B cell (primary cell): Measurements from ENCODE around the gene CACHD1. TPM values are rescaled to one million over a fixed set of nuclear protein-coding genes. Genes with fewer than 3 reads are reported as not detected.
"Not testable (repeated sequence)": the region's sequence is repeated elsewhere in the genome, so short reads cannot be mapped to it uniquely, and the experiment has no call there.

Experiments
- ATAC-seq: fragments of 200-7000 bp; cut with Tn5 transposase; one replicate; pipeline ENCODE4 v1.10.0; 2021; ENCODE audit warnings: low read depth, mild to moderate bottlenecking, moderate number of reproducible peaks, moderate library complexity
- CTCF ChIA-PET: fragments of 350-600 bp; sonication (Branson Sonifier 250); formaldehyde crosslinking; loops from one replicate; lab custom pipeline; 2021; ENCODE audit warnings: antibody characterized with exemption, inconsistent platforms; lab: Charles Lee
- POLR2A ChIA-PET: fragments of 350-600 bp; sonication (Branson Sonifier 250); formaldehyde crosslinking; loops from one replicate; lab custom pipeline; 2021; ENCODE audit warnings: antibody characterized with exemption; lab: Charles Lee
- DNase-seq: peaks from one replicate; pipeline ENCODE4 v3.0.0; 2013
- H2AFZ ChIP-seq: 2 replicates; pipeline ENCODE4 v1.6.1; 2012; ENCODE audit warnings: mild to moderate bottlenecking, low read depth, low read length; ENCODE audit not compliant: insufficient read depth, poor library complexity, severe bottlenecking
- H3K27ac ChIP-seq, 2 donors: 1 replicate in 1 of 2; 2 replicates in 1 of 2; pipeline ENCODE4 v1.5.1; 2012 to 2013; ENCODE audit warnings: low read length in 2 of 2, mild to moderate bottlenecking in 2 of 2, moderate library complexity in 1 of 2
- H3K27me3 ChIP-seq, 4 experiments: fragments of 200-600 bp in 1 of 4; sonication (generic) in 1 of 4; replicated peaks in 1 of 4; 1 replicate in 2 of 4; 2 replicates in 2 of 4; pipeline versions ENCODE4 v1.6.1 to v1.7.0; 2013 to 2016; ENCODE audit warnings: low read length in 3 of 4, mild to moderate bottlenecking in 2 of 4, mixed read lengths in 1 of 4, moderate library complexity in 1 of 4; ENCODE audit not compliant: insufficient read depth in 4 of 4, control insufficient read depth in 3 of 4; ENCODE audit errors: control extremely low read depth in 1 of 4
- H3K36me3 ChIP-seq, 2 experiments: replicated peaks in 1 of 2; 1 replicate in 1 of 2; 2 replicates in 1 of 2; pipeline versions ENCODE4 v1.6.1 to v1.7.1; 2013; ENCODE audit warnings: low read length in 1 of 2; ENCODE audit not compliant: insufficient read depth in 2 of 2, control insufficient read depth in 1 of 2; ENCODE audit errors: control extremely low read depth in 1 of 2, extremely low read depth in 1 of 2
- H3K4me1 ChIP-seq, 2 donors: fragments of 200-600 bp in 1 of 2; sonication (generic) in 1 of 2; 1 replicate in 1 of 2; 2 replicates in 1 of 2; pipeline versions ENCODE4 v1.5.1 to v1.6.1; 2013 to 2017; ENCODE audit warnings: low read length in 2 of 2; ENCODE audit not compliant: control insufficient read depth in 2 of 2, insufficient read depth in 2 of 2
- H3K4me2 ChIP-seq: replicated peaks from 2 replicates; pipeline ENCODE3; 2012; ENCODE audit warnings: mild to moderate bottlenecking, low read depth, low read length; ENCODE audit not compliant: poor library complexity, severe bottlenecking
- H3K4me3 ChIP-seq, 5 experiments: fragments of 200-600 bp in 1 of 5; sonication (generic) in 1 of 5; 1 replicate in 3 of 5; 2 replicates in 2 of 5; pipeline versions ENCODE4 v1.5.1 to v1.7.0; 2011 to 2016; ENCODE audit warnings: low read length in 4 of 5, mild to moderate bottlenecking in 4 of 5, low read depth in 2 of 5, control low read depth in 1 of 5, moderate library complexity in 1 of 5; ENCODE audit not compliant: insufficient read depth in 1 of 5; ENCODE audit errors: control extremely low read depth in 1 of 5, extremely low read depth in 1 of 5
- H3K79me2 ChIP-seq: fragments of 200-600 bp; sonication (generic); one replicate; pipeline ENCODE4 v1.6.0; 2016; ENCODE audit warnings: low read length; ENCODE audit not compliant: control insufficient read depth, insufficient read depth
- H3K9ac ChIP-seq: fragments of 200-600 bp; sonication (generic); 2 replicates; pipeline ENCODE4 v1.6.1; 2017; ENCODE audit warnings: mild to moderate bottlenecking, low read length, moderate library complexity
- H3K9me3 ChIP-seq, 3 donors: one replicate each; pipeline versions ENCODE4 v1.6.1 to v1.7.1; 2013; ENCODE audit warnings: low read length in 2 of 3; ENCODE audit not compliant: control insufficient read depth in 2 of 3, insufficient read depth in 1 of 3; ENCODE audit errors: control extremely low read depth in 1 of 3
- H4K20me1 ChIP-seq: 2 replicates; pipeline ENCODE4 v1.6.0; 2012; ENCODE audit warnings: mild to moderate bottlenecking, low read length; ENCODE audit not compliant: insufficient read depth, control insufficient read depth, poor library complexity, severe bottlenecking
- H3K27ac Mint-ChIP-seq: one replicate; pipeline ENCODE4 v1.8.0; 2021; ENCODE audit warnings: mixed read lengths
- H3K27me3 Mint-ChIP-seq: one replicate; pipeline ENCODE4 v1.8.0; 2021; ENCODE audit warnings: mixed read lengths
- H3K4me1 Mint-ChIP-seq: one replicate; pipeline ENCODE4 v1.8.0; 2021; ENCODE audit warnings: mixed read lengths
- H3K4me3 Mint-ChIP-seq: one replicate; pipeline ENCODE4 v1.8.0; 2021; ENCODE audit warnings: mixed read lengths
- H3K9me3 Mint-ChIP-seq: one replicate; pipeline ENCODE4 v1.8.0; 2022; ENCODE audit warnings: mixed read lengths; ENCODE audit not compliant: insufficient read depth
- CTCF ChIP-seq: fragments of 200-600 bp; IDR thresholded peaks from one replicate; pipeline ENCODE4 v1.8.0; 2022; ENCODE audit warnings: antibody characterized with exemption, mild to moderate bottlenecking
- EZH2 ChIP-seq: IDR thresholded peaks from 2 replicates; pipeline ENCODE4 v1.6.1; 2012; ENCODE audit warnings: borderline replicate concordance, low read depth, mild to moderate bottlenecking, moderate library complexity, low read length; ENCODE audit not compliant: insufficient read depth, poor library complexity, severe bottlenecking
- WGBS: methylation state at CpG from one replicate; pipeline ENCODE4 v1.1.5; 2013; ENCODE audit warnings: missing lambda C conversion rate; ENCODE audit not compliant: insufficient coverage; 5-methylcytosine and 5-hydroxymethylcytosine counted together
- intact Hi-C: fragments of 100-400 bp; cut with micrococcal nuclease; formaldehyde crosslinking; loops from one replicate; pipeline ENCODE4 v1.10.0; 2022
- polyA plus RNA-seq: library from polyadenylated mRNA; depleted of rRNA; stranded (reverse); fragments of >200 nt; gene quantifications from 2 replicates; pipeline ENCODE4 v1.2.3, GENCODE V29; 2012
- total RNA-seq, 2 donors: library from RNA; stranded (reverse); fragments of 120-200 nt in 1 of 2; gene quantifications; 1 replicate in 1 of 2; 2 replicates in 1 of 2; pipeline versions ENCODE4 v1.2.3 to v1.2.4, GENCODE V29; 2013 to 2022

CACHD1 gene
- total and polyA plus RNA-seq, 2 donors (not counting 1 experiment from before 2014, with no cell fraction given), result not detected

- no peaks in the 10 kb centered on the region for H4K20me1 ChIP-seq
- no peaks in the 10 kb centered on the region for H3K9me3 ChIP-seq
- no peak overlapping the region for H3K4me2 ChIP-seq
- H2AFZ ChIP-seq, result no peak overlapping the region
- no peak for TF ChIP-seq EZH2
- TF ChIP-seq CTCF, result no peak
- H3K4me1 ChIP-seq, result peaks cover 11 to 13% of the 10 kb centered on the region in 2 donors
- ChIA-PET CTCF (no interaction called here), POLR2A (no interaction called here)
- peaks cover 19% of the 10 kb centered on the region for H3K27me3 Mint-ChIP-seq
- H3K27ac ChIP-seq, result no peak overlapping the region
- H3K4me1 Mint-ChIP-seq, result peaks cover 19% of the 10 kb centered on the region
- DNase-seq, result no peak
- no peaks in the 10 kb centered on the region for H3K36me3 ChIP-seq
- no CpG with 5 or more reads among the region's 4 CpGs for WGBS
- H3K9me3 Mint-ChIP-seq, result no peaks in the 10 kb centered on the region
- no peak overlapping the region for H3K9ac ChIP-seq
- ATAC-seq, result no peak
- no peak overlapping the region for H3K4me3 ChIP-seq
- no peak overlapping the region for H3K4me3 Mint-ChIP-seq
- no peak overlapping the region for H3K27ac Mint-ChIP-seq
- intact Hi-C loops, result no loop called here
- H3K27me3 ChIP-seq, result no peaks in the 10 kb centered on the region
- H3K79me2 ChIP-seq, result no peaks in the 10 kb centered on the region
These were observed 41.1 kb downstream of the CACHD1 start for GRCh38 chr1:64511044-64511443.

GRCh38 chr1:64512206-64512605 is 42.3 kb downstream of the CACHD1 start:
- H3K4me1 Mint-ChIP-seq, result peaks cover 14% of the 10 kb centered on the region
- H3K4me2 ChIP-seq, H3K79me2 ChIP-seq, H3K9ac ChIP-seq, H4K20me1 ChIP-seq, H3K4me3 ChIP-seq, H3K9me3 Mint-ChIP-seq, H3K4me3 Mint-ChIP-seq, H3K27ac ChIP-seq, ATAC-seq, intact Hi-C loops, CTCF ChIA-PET, H3K27ac Mint-ChIP-seq, H2AFZ ChIP-seq, H3K27me3 ChIP-seq, POLR2A ChIA-PET, H3K9me3 ChIP-seq, DNase-seq, H3K36me3 ChIP-seq: not testable (repeated sequence)
- peaks cover 10 to 13% of the 10 kb centered on the region in 2 donors for H3K4me1 ChIP-seq
- WGBS, result 0% methylated on average over 1 of the region's 2 CpGs
- peaks cover 14% of the 10 kb centered on the region for H3K27me3 Mint-ChIP-seq
